CD4-positive, alpha-beta T cell (primary cell): ENCODE results near the gene SPC25. TPM values are rescaled to one million over a fixed set of nuclear protein-coding genes. Genes with fewer than 3 reads are reported as not detected.

ENCODE experiments used
- ATAC-seq: fragments of 200-7000 bp; cut with Tn5 transposase; one replicate; pipeline ENCODE4 v1.10.0; 2022; ENCODE audit warnings: mild to moderate bottlenecking; ENCODE audit not compliant: poor library complexity
- CTCF ChIA-PET: fragments of 350-600 bp; sonication (Branson Sonifier 250); formaldehyde crosslinking; loops from one replicate; lab custom pipeline; 2021; ENCODE audit warnings: antibody characterized with exemption, inconsistent platforms; lab: Charles Lee
- POLR2A ChIA-PET: fragments of 350-600 bp; sonication (Branson Sonifier 250); formaldehyde crosslinking; loops from one replicate; lab custom pipeline; 2021; ENCODE audit warnings: antibody characterized with exemption, inconsistent platforms; lab: Charles Lee
- DNase-seq, 14 experiments: peaks; one replicate each; pipeline ENCODE4 v3.0.0-alpha.2; 2013 to 2020; ENCODE audit warnings: mixed read lengths in 2 of 14
- H3K27ac ChIP-seq, 2 donors: one replicate each; pipeline versions ENCODE4 v1.5.1 to v1.7.0; 2013; ENCODE audit warnings: low read length in 2 of 2, low read depth in 1 of 2, mild to moderate bottlenecking in 1 of 2
- H3K27me3 ChIP-seq, 2 experiments: 1 replicate in 1 of 2; 2 replicates in 1 of 2; pipeline versions ENCODE4 v1.6.1 to v1.7.0; 2013; ENCODE audit warnings: low read length in 2 of 2, control low read depth in 1 of 2, mild to moderate bottlenecking in 1 of 2, moderate library complexity in 1 of 2; ENCODE audit not compliant: insufficient read depth in 2 of 2, control insufficient read depth in 1 of 2
- H3K36me3 ChIP-seq: one replicate; pipeline ENCODE4 v1.6.1; 2013; ENCODE audit warnings: low read length, control low read depth; ENCODE audit not compliant: insufficient read depth
- H3K4me1 ChIP-seq: one replicate; pipeline ENCODE4 v1.6.1; 2013; ENCODE audit warnings: low read length, control low read depth; ENCODE audit not compliant: insufficient read depth
- H3K4me3 ChIP-seq: one replicate; pipeline ENCODE4 v1.5.1; 2013; ENCODE audit warnings: mild to moderate bottlenecking, low read length, moderate library complexity
- H3K9me3 ChIP-seq, 2 experiments: 1 replicate in 1 of 2; 2 replicates in 1 of 2; pipeline versions ENCODE4 v1.6.1 to v1.7.0; 2013; ENCODE audit warnings: low read length in 2 of 2, mild to moderate bottlenecking in 2 of 2, control low read depth in 1 of 2, moderate library complexity in 1 of 2; ENCODE audit not compliant: control insufficient read depth in 1 of 2, insufficient read depth in 1 of 2
- H3K27ac Mint-ChIP-seq: one replicate; pipeline ENCODE4 v1.8.0; 2020; ENCODE audit warnings: mixed read lengths
- H3K27me3 Mint-ChIP-seq: one replicate; pipeline ENCODE4 v1.8.0; 2021; ENCODE audit warnings: mixed read lengths
- H3K36me3 Mint-ChIP-seq: one replicate; pipeline ENCODE4 v1.8.0; 2021; ENCODE audit warnings: low read depth, mixed read lengths
- H3K4me1 Mint-ChIP-seq: one replicate; pipeline ENCODE4 v1.8.0; 2021; ENCODE audit warnings: low read depth, mixed read lengths
- H3K4me3 Mint-ChIP-seq: one replicate; pipeline ENCODE4 v1.8.0; 2020; ENCODE audit warnings: mild to moderate bottlenecking, mixed read lengths
- H3K9me3 Mint-ChIP-seq: one replicate; pipeline ENCODE4 v1.8.0; 2020; ENCODE audit warnings: mixed read lengths
- intact Hi-C, 2 experiments: fragments of 100-400 bp; cut with DNase I in 1 of 2; cut with micrococcal nuclease in 1 of 2; formaldehyde crosslinking; loops; one replicate each; pipeline versions ENCODE4 v1.15.1 to v1.9.0; 2023 to 2025; cut with DNase I, micrococcal nuclease
- total RNA-seq, 174 experiments: library from RNA in 2 of 174; stranded (reverse) in 2 of 174; gene quantifications; one replicate each; pipeline ENCODE4 v1.2.3 and lab custom pipeline; 2021 to 2026
- TF ChIP-seq, protein P1 (sequence below): fragments of 200-600 bp; IDR thresholded peaks from one replicate; pipeline ENCODE4 v1.8.0; 2022; ENCODE audit warnings: antibody characterized with exemption, mild to moderate bottlenecking

Gene SPC25
- total RNA-seq, 2 experiments from 2014 or later: 0.17 TPM; not detected in 1

DNA sequence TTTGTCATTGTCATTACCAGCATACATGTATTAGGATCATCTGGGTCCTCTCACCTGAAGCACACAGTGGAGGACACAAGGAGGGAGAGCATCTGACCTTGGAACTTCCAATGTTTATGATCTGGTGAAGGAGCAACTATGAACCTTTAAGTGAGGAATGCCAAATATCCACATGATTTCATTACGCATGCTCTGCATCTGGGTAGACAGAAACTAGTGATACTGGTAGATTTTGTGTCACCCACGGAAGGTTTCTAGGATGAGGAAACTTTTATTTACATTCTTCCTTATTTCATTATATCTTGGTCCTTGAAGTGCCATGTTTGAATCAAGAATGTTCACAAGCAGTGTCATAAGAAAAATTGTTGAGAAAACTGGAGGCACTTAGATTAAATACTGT, 32.1 kb downstream of the SPC25 start:
- Mint-ChIP-seq H3K36me3 (no peaks in the 10 kb centered on the region), H3K27me3 (no peaks in the 10 kb centered on the region), H3K4me3 (no peak overlapping the region), H3K4me1 (no peaks in the 10 kb centered on the region), H3K9me3 (no peaks in the 10 kb centered on the region), H3K27ac (no peak overlapping the region)
- Histone ChIP-seq H3K4me1 (no peaks in the 10 kb centered on the region), H3K4me3 (no peak overlapping the region), H3K27me3 (no peaks in the 10 kb centered on the region), H3K36me3 (no peaks in the 10 kb centered on the region), H3K27ac (no peak overlapping the region), H3K9me3 (no peaks in the 10 kb centered on the region)
- TF ChIP-seq, protein P1, sequence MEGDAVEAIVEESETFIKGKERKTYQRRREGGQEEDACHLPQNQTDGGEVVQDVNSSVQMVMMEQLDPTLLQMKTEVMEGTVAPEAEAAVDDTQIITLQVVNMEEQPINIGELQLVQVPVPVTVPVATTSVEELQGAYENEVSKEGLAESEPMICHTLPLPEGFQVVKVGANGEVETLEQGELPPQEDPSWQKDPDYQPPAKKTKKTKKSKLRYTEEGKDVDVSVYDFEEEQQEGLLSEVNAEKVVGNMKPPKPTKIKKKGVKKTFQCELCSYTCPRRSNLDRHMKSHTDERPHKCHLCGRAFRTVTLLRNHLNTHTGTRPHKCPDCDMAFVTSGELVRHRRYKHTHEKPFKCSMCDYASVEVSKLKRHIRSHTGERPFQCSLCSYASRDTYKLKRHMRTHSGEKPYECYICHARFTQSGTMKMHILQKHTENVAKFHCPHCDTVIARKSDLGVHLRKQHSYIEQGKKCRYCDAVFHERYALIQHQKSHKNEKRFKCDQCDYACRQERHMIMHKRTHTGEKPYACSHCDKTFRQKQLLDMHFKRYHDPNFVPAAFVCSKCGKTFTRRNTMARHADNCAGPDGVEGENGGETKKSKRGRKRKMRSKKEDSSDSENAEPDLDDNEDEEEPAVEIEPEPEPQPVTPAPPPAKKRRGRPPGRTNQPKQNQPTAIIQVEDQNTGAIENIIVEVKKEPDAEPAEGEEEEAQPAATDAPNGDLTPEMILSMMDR: no peak
- ChIA-PET CTCF (no interaction called here), POLR2A (no interaction called here)
- intact Hi-C loops: no loop called here
- no peak for DNase-seq
- ATAC-seq: no peak

DNA sequence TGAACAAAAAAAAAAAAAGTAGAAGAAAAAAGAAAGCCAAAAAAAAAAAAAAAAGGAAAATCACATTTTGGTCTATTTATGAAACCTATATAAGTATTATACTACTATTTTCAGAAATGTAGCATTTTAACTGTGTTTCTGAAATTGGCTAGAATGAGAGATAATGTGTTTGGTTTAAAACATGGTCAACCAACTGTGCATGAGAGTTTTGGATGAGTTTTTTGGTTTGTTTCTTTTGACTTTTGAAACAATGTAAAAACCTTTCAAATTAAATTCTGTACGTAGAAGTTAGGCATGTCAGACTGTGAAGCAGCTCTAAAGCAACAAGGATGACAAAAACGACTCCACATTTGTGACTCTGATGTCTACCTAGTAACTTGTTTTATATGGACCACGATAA, 34.6 kb downstream of the SPC25 start:
- Mint-ChIP-seq H3K36me3 (no peaks in the 10 kb centered on the region), H3K27ac (no peak overlapping the region), H3K4me1 (no peaks in the 10 kb centered on the region), H3K4me3 (no peak overlapping the region), H3K27me3 (no peaks in the 10 kb centered on the region), H3K9me3 (no peaks in the 10 kb centered on the region)
- CTCF ChIA-PET: no interaction called here
- Histone ChIP-seq H3K36me3 (no peaks in the 10 kb centered on the region), H3K27me3 (no peaks in the 10 kb centered on the region), H3K4me1 (no peaks in the 10 kb centered on the region), H3K27ac (no peak overlapping the region), H3K9me3 (no peaks in the 10 kb centered on the region), H3K4me3 (no peak overlapping the region)
- POLR2A ChIA-PET: no interaction called here
- intact Hi-C loops: no loop called here
- TF ChIP-seq, protein P1: no peak
- DNase-seq: no peak
- ATAC-seq: no peak

DNA sequence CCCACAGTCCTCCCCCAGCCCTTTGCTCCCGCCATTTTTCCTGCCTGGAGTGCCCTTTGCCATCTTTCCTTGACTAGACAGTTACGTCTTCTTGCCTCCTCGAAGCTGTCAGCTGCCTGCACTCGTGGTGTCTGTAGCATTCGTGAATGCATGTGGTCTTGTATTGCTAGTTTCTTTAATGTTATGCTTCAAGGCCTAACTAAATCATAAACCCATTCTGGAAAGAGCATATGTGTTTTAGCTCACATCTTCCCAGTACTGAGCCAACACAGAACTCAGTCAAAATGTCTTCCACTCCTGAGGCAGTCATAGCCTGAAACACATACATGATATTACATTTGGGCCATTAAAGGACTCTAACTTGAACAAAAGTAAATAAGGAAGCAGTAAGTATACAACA, 35.6 kb downstream of the SPC25 start:
- Mint-ChIP-seq H3K27ac (no peak overlapping the region), H3K36me3 (no peaks in the 10 kb centered on the region), H3K4me3 (no peak overlapping the region), H3K27me3 (no peaks in the 10 kb centered on the region), H3K4me1 (no peaks in the 10 kb centered on the region), H3K9me3 (no peaks in the 10 kb centered on the region)
- TF ChIP-seq, protein P1: no peak
- H3K4me1 ChIP-seq: no peaks in the 10 kb centered on the region
- POLR2A ChIA-PET: no interaction called here
- no peak overlapping the region for H3K27ac ChIP-seq
- CTCF ChIA-PET: no interaction called here
- no peak for DNase-seq
- H3K4me3 ChIP-seq: no peak overlapping the region
- H3K36me3 ChIP-seq: no peaks in the 10 kb centered on the region
- intact Hi-C loops: no loop called here
- no peaks in the 10 kb centered on the region for H3K9me3 ChIP-seq
- H3K27me3 ChIP-seq: no peaks in the 10 kb centered on the region
- ATAC-seq: no peak
